Activated CD8-positive, alpha-beta memory T cell treated with anti-CD3 and anti-CD28 coated beads, Interleukin-2, amount 50 U/mL, for 1 hour (primary cell): ENCODE data around the gene SLC7A9.
"Not testable (repeated sequence)": the region's sequence is repeated elsewhere in the genome, so short reads cannot be mapped to it uniquely, and the experiment has no call there.

Experiments used
- DNase-seq: peaks from one replicate; pipeline ENCODE4 v3.0.0-alpha.2; 2020; ENCODE audit errors: extremely low read depth

Gene SLC7A9

GRCh38 chr19:32864318-32865007 lies 5.1 kb downstream of the SLC7A9 start:
- DNase-seq: no peak

DNA sequence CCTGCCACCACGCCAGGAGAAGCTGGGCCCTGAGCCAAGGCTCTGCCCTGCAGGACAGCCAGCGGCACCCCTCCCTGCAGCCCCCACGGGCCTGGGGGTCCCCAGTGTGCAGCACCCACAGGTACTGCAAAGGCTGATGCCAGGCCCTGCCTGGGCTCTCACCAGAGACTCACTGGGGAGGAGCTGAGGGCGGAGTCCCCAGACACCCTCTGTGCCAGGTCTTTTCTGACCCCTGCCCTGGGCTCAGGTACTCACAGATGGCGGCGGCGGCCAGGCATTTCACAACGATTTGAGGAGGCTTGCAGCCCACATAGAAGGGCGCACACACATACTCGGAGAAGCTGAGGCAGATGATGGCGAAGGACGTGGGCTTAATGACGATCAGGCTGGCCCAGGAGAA lies 5.7 kb downstream of the SLC7A9 start:
- DNase-seq: no peak

DNA sequence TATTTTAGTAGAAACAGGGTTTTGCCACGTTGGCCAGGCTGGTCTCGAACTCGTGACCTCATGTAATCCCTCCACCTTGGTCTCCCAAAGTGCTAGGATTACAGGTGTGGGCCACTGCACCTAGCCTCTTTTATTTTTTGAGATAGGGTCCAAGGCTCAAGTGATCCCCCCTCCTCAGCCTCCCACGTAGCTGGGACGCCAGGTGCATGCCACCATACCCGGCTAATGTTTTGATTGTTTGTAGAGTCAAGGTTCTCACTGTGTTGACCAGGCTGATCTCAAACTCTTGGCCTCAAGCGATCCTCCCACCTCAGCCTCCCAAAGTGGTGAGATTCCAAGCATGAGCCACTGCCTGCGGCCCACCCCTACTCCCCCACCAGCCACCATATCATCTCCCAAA lies 6.3 kb downstream of the SLC7A9 start:
- no peak for DNase-seq

- no peak for DNase-seq
These were observed 6.8 kb downstream of the SLC7A9 start for GRCh38 chr19:32862741-32863140.

- DNase-seq: no peak
These were observed 7.4 kb downstream of the SLC7A9 start for GRCh38 chr19:32862173-32862572.

GRCh38 chr19:32861596-32861995 lies 8.0 kb downstream of the SLC7A9 start:
- no peak for DNase-seq

- DNase-seq: no peak
These were observed 10.0 kb downstream of the SLC7A9 start for GRCh38 chr19:32859591-32859990.

DNA sequence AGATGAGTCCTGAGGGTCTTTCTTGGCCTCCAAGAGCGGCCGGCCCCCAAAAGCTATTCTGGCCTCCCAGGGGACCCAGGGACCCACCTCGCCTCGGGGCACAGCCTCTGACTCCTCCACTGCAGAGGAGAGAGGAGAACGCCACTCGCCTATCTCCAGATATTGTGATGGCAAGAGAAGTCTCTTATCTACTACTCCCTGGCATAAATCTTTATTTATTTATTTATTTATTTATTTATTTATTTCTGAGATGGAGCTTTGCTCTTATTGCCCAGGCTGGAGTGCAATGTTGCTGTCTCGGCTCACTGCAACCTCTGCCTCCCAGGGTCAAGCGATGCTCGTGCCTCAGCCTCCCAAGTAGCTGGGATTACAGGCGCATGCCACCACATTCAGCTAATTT lies 11.0 kb downstream of the SLC7A9 start:
- no peak for DNase-seq

DNA sequence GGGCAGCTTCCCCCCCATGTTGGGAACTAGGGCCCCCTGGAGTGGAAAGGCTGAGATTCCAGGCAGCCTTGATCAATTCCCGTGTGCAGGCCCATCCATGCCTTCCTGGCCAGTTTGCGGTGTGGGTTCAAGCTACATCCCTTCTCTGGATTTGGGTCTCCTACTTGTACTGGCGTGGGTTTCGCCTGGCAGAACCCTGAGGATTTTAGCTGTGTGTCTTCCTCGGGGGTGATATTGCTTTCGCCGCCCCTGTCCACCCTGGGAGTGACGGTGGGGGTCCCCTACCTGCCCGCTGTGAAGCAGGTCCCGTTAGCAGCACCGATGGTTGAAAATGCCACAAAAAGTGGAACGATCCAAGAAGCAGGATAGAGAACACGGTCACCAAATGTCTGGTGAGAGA lies 11.4 kb downstream of the SLC7A9 start:
- no peak for DNase-seq

DNA sequence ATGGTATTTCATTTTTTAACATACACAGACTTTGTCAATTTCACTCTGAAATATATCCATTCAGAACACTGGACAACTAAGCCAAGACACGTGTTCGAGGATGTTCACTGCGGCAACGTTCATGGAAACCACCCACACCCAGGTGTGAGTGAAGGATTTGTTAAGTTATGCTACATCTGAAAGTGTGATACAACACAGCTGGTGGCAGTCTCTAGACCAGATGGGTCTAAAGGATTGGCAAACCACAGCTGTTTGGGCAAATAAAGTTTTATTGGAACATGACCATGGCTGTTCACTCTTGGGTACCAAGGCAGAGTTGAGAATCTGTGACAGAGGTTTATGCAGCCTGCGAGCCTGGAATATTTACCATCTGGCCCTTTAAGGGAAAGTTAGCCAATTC lies 12.0 kb downstream of the SLC7A9 start:
- no peak for DNase-seq

GRCh38 chr19:32856818-32857217 lies 12.7 kb downstream of the SLC7A9 start:
- DNase-seq: not testable (repeated sequence)

DNA sequence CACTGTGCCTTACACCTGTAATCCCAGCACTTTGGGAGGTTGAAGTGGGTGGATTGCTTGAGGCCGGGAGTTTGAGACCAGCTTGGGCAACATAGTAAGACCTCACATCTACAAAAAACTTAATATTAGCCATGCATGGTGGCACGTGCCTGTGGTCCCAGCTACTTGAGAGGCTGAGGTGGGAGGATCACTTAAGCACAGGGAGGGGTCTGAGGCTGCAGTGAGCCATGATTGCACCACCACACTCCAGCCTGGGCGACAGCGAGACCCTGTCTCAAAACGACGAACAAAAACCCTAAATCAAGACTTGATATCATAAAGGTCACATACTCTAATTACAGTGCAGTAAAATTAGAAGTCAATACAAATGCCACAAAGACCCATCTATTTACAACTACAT lies 17.4 kb downstream of the SLC7A9 start:
- DNase-seq: no peak

DNA sequence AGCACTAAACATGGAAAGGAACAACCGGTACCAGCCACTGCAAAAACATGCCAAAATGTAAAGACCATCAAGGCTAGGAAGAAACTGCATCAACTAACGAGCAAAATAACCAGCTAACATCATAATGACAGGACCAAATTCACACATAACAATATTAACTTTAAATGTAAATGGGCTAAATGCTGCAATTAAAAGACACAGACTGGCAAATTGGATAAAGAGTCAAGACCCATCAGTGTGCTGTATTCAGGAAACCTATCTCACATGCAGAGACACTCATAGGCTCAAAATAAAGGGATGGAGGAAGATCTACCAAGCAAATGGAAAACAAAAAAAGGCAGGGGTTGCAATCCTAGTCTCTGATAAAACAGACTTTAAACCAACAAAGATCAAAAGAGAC lies 21.5 kb downstream of the SLC7A9 start:
- DNase-seq: not testable (repeated sequence)

DNA sequence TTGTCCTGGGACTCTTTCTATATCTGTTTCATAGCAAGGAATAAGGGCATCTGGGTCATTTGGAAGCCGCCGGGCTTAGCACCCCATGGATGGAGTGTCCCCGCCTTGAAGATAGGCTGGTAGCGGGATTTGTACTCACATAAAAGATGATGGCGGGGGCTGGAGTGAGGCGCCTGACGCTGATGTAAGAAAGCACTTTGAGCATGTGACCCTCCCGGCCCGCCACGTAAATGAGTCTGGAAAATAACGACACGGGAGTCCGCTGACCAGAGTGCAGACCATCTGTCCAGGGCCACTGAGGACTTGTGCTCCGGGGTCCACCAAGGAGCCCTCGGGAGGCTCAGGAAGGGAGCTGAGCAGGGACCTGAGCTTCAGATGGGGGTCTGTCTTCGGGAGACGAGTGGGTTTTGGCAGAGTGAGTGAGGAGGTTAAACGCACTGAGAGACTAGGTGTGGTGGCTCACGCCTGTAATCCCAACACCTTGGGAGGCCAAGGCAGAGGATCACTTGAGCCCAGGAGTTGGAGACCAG lies 25.8 kb downstream of the SLC7A9 start:
- no peak for DNase-seq

GRCh38 chr19:32842061-32842460 lies 27.5 kb downstream of the SLC7A9 start:
- no peak for DNase-seq

DNA sequence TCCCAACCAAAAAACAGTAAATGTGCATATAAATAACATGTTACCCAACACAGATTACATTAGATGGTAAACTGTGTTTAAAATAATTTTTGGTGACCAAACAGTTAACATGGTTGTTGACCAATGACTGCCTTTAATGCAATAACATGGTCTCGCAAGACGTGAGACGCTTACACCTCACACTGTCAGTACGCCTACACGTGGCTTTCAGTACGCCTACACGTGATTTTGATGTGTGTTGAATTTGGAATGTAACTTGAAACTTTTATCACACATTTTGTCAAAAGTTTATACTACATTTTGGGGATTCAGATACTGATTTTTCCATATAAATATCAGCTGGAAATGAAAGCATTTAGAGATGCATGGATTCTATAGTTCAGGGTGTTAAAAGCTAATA lies 32.0 kb downstream of the SLC7A9 start:
- no peak for DNase-seq

GRCh38 chr19:32833388-32833787 lies 36.2 kb downstream of the SLC7A9 start:
- not testable (repeated sequence) for DNase-seq

DNA sequence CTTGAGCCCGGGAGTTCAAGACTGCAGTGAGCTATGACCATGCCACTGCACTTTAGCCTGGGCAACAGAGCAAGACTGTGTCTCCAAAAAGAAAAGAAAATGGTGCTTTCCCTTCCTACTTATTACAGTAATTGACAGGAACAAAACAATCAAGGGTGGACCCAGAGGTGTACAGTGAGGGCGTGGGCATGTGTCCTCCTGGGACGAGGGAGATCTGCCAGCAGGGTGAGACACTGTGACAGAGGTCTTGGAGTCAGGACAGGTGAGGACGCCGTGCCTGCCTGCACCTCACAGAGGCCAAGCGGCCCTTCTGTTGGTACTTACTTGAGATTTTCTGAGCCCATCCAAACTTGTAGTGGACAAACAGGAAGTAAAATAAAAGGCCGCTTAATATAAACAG lies 36.7 kb downstream of the SLC7A9 start:
- DNase-seq: not testable (repeated sequence)

GRCh38 chr19:32832094-32832493 lies 37.5 kb downstream of the SLC7A9 start:
- not testable (repeated sequence) for DNase-seq

DNA sequence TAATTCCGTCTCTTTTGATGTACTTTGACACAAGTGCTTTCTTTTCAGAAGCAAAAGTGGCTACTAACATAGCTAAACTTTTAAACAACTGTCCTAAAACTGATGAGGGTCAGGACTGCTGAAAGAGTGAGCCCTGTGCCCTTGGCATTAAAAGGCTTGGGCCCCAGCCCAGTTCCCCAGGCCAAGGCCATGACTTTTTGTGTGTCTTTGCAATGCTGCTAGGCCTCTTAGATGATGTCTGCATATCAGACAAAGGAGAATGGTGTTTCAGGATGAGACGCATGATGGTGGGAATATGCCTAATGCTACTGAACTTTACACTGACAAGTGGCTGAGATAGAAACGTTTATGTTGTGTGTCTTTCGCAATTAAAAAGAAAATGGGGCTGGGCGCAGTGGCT lies 38.0 kb downstream of the SLC7A9 start:
- DNase-seq: no peak

DNA sequence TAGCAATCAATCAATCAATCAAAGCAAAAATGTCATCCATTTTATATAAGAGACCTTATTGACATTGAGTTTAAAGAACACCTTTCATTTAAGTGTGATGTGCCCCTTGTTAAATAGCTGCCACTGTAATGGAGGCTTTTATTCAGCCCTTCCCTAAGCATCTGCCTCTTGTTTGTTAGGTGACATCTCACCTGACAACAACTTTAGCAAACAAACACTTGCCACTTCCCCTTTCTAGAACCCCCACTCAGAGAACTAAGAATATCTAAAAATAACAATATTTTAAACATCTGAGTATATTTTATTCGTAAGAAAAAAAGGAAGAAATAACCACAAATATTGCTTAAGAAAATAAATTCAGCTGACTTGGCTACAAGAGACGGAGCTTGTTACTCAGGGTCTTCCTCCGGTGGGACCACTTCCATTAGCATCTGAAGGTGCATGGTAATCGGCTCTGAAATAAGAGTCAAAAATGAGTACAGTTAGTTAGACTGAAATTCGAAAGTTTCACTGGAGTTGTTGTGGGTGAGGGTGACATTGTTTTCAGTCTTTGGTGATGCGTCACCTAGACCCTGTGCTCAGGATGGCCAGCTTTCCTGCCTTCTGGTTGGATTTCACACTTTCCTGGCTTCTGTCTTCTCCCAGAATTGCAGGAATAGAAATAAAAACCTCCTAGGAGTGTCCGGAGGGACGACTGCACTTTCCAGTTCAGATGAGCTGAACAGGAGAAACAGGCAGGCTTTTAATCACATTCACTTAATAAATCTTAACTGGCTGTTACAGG lies 39.1 kb downstream of the SLC7A9 start:
- no peak for DNase-seq

DNA sequence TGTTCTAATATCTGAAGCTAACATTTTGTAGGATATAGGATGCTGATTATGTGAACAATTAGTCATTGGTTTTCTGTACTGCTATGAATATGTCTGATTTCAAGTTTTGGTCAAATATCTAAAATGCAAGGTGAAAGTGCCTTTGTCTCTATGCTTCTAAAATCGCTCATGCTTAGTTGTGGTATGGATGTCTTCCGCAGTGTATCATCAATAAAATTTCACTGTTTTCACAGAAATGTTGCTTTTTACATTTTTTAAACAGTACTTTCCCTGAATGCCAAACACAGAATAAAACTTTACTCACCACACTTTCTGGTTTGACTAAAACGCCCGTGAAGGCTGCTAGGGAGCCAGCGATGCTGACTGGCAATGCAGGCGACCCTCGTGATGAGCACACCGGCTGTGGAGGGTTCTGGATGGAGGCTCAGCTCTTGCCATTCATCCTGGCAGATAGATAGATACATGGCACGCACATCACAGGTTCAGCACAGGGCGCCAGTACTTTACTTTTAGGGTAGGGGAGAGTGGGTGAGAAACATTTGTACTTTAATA lies 40.1 kb downstream of the SLC7A9 start:
- DNase-seq: no peak
